GM12875 (cell line): ENCODE data around the gene IFTAP.

Experiments used
- H3K4me3 ChIP-seq: one replicate; pipeline ENCODE4 v1.5.1; 2011; ENCODE audit warnings: low read depth, low read length, control low read depth
- CTCF ChIP-seq: IDR thresholded peaks from 2 replicates; pipeline ENCODE4 v1.5.1; 2011; ENCODE audit warnings: low read depth, mild to moderate bottlenecking, control low read depth, inconsistent platforms, low read length, moderate library complexity, borderline replicate concordance; ENCODE audit not compliant: insufficient read depth

The IFTAP gene

GRCh38 chr11:36615826-36616225 is 21.5 kb downstream of the IFTAP start:
- TF ChIP-seq CTCF: no peak
- H3K4me3 ChIP-seq: no peak overlapping the region

GRCh38 chr11:36617543-36618362 is 23.5 kb downstream of the IFTAP start:
- no peak for TF ChIP-seq CTCF

GRCh38 chr11:36618363-36619047 is 24.2 kb downstream of the IFTAP start:
- H3K4me3 ChIP-seq: no peak overlapping the region
- TF ChIP-seq CTCF: no peak

More at GRCh38 chr11:36617543-36618362, 23.5 kb downstream of the IFTAP start:
- no peak overlapping the region for H3K4me3 ChIP-seq

GRCh38 chr11:36619502-36619901 is 25.2 kb downstream of the IFTAP start:
- no peak overlapping the region for H3K4me3 ChIP-seq
- no peak for TF ChIP-seq CTCF

GRCh38 chr11:36620246-36620645 is 25.9 kb downstream of the IFTAP start:
- no peak for TF ChIP-seq CTCF
- no peak overlapping the region for H3K4me3 ChIP-seq

- TF ChIP-seq CTCF: peak; percentile 44; the same call in 1 of the 2 replicates
- no peak overlapping the region for H3K4me3 ChIP-seq
These were observed 28.3 kb downstream of the IFTAP start for GRCh38 chr11:36622431-36623136.
